ENCODE data around the gene GDPD3. TPM values are rescaled to one million over a fixed set of nuclear protein-coding genes. Genes with fewer than 3 reads are reported as not detected.
A peak's percentile ranks its signal among the peaks of the same experiment; 100 is the strongest.
"Not testable (repeated sequence)": the region's sequence is repeated elsewhere in the genome, so short reads cannot be mapped to it uniquely, and the experiment has no call there.

Gene GDPD3
- total RNA-seq, 2 experiments from 2014 or later, result 9.1 to 10.3 TPM

DNA sequence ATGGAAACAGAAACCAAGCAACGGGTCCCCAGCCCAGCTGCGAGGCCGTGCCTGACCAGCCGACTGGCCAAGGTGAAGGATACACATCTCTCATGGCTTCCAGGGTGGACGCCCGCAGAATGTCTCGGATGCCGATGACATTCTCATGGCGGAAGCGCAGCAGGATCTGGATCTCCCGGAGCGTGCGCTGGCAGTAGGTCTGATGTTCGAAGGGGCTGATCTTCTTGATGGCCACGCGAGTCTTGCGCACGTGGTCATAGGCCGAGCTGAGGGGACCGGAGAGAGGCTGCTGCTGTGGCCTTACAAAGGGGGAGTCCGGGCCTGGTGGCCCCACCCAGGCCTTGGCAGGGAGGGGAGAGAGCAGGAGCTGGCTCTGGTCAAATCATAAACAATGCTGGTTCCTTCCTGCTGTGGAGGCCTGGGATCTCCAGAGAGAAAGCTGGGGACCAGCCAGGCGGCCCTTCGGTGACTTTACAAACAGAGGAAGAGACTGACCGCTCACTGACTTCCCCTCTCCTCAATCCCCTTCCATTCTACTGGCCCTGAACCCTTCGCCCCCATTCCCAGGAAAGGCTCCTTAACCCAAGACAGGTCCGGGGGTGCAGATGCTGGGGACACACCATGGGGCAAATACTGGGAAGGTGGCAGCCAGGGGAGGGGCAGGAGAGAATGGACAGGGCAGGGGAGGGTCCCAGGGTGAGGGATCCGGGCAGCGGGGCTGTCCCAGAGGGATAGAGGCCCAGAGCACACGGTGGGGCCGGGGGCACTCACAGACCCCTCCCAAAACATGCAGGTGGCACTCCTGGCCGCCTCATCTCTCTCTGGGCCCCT, 8.6 kb upstream of the GDPD3 start:
- intact Hi-C loops (cut with micrococcal nuclease), result loop anchor here (2.0 to 5.0 kb wide), 2 partner anchors 69 to 490 kb away; partner anchors contain the start of gene ZNF689
- no peaks in the 10 kb centered on the region for H3K9me3 Mint-ChIP-seq

GRCh38 chr16:30120340-30121105, 7.2 kb upstream of the GDPD3 start:
- H3K4me3 Mint-ChIP-seq, result no peak overlapping the region
- intact Hi-C loops (cut with micrococcal nuclease), result loop anchor here (5.0 kb wide), 1 partner anchor 492 kb away; the partner anchor contains the start of gene ZNF689
- peaks cover 1% of the 10 kb centered on the region for H3K36me3 Mint-ChIP-seq (ENCODE audit: low read depth)
- H3K9me3 Mint-ChIP-seq, result no peaks in the 10 kb centered on the region
- no peak for DNase-seq
- CTCF ChIA-PET, result interaction anchor here (1.2 to 1.4 kb wide), 2 partner anchors 9 to 29 kb away, joined by 3 to 9 read pairs; partner anchors contain the start of gene TBX6
- no peaks in the 10 kb centered on the region for H3K27me3 Mint-ChIP-seq (ENCODE audit: low read depth)
- H3K27ac Mint-ChIP-seq, result peak overlapping the region; percentile 30
- peaks cover 30% of the 10 kb centered on the region for H3K4me1 Mint-ChIP-seq (ENCODE audit: low read depth)

More for the DNA sequence above, 8.6 kb upstream of the GDPD3 start:
- peak overlapping the region; percentile 88 for H3K4me3 Mint-ChIP-seq
- CTCF ChIA-PET, result no interaction called here
- H3K27ac Mint-ChIP-seq, result peak overlapping the region; percentile 85
- H3K27me3 Mint-ChIP-seq (ENCODE audit: low read depth), result no peaks in the 10 kb centered on the region
- peaks cover 1% of the 10 kb centered on the region for H3K36me3 Mint-ChIP-seq (ENCODE audit: low read depth)
- DNase-seq, result no peak
- H3K4me1 Mint-ChIP-seq (ENCODE audit: low read depth), result peaks cover 30% of the 10 kb centered on the region

DNA sequence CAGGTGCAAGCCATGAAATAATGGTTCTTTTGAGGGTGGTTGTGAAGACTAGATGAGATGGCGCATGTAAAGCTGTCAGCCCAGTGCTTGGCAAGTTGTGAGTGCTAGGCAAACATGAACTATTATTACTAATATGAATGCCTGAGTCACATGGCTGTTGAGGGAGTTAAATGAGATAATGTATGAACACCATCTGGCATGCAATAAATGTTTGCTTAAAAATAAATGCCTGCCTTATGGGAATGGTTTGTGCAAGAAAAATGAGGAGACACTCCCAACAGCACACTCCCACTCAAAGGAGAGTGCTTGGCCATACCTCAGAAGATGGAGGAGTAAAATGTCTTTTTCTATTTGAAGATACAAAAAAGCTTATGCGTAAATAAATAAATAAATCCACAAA, 6.1 kb upstream of the GDPD3 start:
- H3K36me3 Mint-ChIP-seq (ENCODE audit: low read depth), result peaks cover 1% of the 10 kb centered on the region
- H3K4me3 Mint-ChIP-seq, result no peak overlapping the region
- H3K9me3 Mint-ChIP-seq, result no peaks in the 10 kb centered on the region
- no peak for DNase-seq
- CTCF ChIA-PET, result interaction anchor here (0.6 kb wide), 1 partner anchor 31 kb away, joined by 3 read pairs; no protein-coding TSS in a partner anchor
- H3K27me3 Mint-ChIP-seq (ENCODE audit: low read depth), result no peaks in the 10 kb centered on the region
- intact Hi-C loops (cut with micrococcal nuclease), result no loop called here
- peaks cover 40% of the 10 kb centered on the region for H3K4me1 Mint-ChIP-seq (ENCODE audit: low read depth)
- no peak overlapping the region for H3K27ac Mint-ChIP-seq

DNA sequence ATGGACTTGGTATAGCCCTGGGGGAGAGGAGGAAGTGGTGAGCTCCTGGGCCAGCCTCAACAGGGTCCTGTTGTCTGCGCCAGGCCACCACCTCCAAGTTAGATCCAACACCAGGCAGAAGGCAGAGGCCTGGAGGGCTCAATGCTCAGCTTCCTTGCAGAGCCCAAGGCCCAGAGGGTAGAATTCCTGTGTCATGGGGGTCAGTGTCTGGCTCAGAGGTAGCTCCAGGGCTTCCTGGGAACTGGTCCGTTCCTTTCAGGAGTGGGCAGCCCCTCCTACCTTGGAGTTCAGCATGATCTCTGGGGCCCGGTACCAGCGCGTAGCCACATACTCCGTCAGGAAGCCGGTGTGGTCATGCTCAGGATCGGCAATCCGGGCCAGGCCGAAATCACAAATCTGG, 4.4 kb upstream of the GDPD3 start:
- CTCF ChIA-PET, result interaction anchor here (1.4 kb wide), 1 partner anchor 26 kb away, joined by 4 read pairs; the partner anchor contains the start of gene TBX6
- no peak for DNase-seq
- Mint-ChIP-seq H3K27me3 (ENCODE audit: low read depth) (no peaks in the 10 kb centered on the region), H3K4me3 (no peak overlapping the region), H3K27ac (no peak overlapping the region), H3K4me1 (ENCODE audit: low read depth) (peaks cover 41% of the 10 kb centered on the region), H3K36me3 (ENCODE audit: low read depth) (peaks cover 1% of the 10 kb centered on the region), H3K9me3 (no peaks in the 10 kb centered on the region)
- intact Hi-C loops (cut with micrococcal nuclease), result no loop called here

DNA sequence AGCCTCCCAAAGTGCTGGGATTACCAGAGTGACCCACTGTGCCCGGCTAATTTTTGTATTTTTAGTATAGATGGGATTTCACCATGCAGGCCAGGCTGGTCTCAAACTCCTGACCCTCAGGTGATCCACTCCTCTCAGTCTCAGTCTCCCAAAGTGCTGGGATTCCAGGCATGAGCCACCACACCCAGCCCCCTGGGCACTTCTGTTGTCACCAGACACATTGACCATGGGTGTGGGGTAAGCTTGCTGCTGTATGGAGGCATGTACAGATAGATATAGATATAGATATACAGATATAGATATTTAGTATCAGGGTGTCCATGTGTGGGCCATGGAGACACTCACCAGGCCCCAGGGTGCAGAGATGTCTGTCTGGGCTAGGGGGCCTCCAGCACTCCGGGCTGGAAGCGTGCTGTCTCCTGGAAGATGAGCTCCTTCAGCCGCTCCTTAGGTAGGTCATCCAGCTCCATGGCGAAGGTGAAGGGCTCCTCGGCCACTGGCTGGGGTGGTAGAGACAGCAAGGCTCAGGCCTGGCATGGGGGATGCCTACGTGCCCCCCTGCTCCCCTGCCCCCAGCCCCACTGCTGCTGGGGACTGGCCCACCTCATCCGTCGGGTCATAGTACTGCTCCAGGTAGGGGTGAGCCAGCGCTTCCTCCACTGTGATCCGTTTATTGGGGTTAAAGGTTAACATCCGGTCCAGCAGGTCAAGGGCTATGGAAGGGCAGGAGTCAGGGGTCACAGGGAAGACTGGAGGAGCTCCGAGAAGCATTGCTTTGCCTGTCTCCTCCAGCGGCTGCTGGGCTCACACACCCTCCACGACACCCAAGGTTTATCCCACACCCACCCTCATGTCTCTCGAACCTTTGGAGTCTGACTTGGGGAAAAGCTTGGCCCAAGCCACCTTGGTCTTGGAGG, 3.2 kb upstream of the GDPD3 start:
- CTCF ChIA-PET, result interaction anchor here (0.5 to 0.7 kb wide), 5 partner anchors 12 to 270 kb away, joined by 3 to 4 read pairs (median 3); no protein-coding TSS in a partner anchor
- Mint-ChIP-seq H3K4me1 (ENCODE audit: low read depth) (peaks cover 32% of the 10 kb centered on the region), H3K27me3 (ENCODE audit: low read depth) (no peaks in the 10 kb centered on the region), H3K27ac (no peak overlapping the region), H3K9me3 (no peaks in the 10 kb centered on the region), H3K4me3 (no peak overlapping the region), H3K36me3 (ENCODE audit: low read depth) (peaks cover 4% of the 10 kb centered on the region)
- intact Hi-C loops (cut with micrococcal nuclease), result no loop called here
- DNase-seq, result no peak

- Mint-ChIP-seq H3K4me1 (ENCODE audit: low read depth) (peaks cover 22% of the 10 kb centered on the region), H3K27ac (peak overlapping the region; percentile 13), H3K9me3 (no peaks in the 10 kb centered on the region), H3K4me3 (no peak overlapping the region), H3K36me3 (ENCODE audit: low read depth) (peaks cover 4% of the 10 kb centered on the region), H3K27me3 (ENCODE audit: low read depth) (no peaks in the 10 kb centered on the region)
- CTCF ChIA-PET, result interaction anchor here (0.7 to 1.3 kb wide), 5 partner anchors 12 to 513 kb away, joined by 3 to 4 read pairs (median 4); partner anchors contain the start of gene C16orf92
- intact Hi-C loops (cut with micrococcal nuclease), result no loop called here
- peak; percentile 36 for DNase-seq
Observed at GRCh38 chr16:30115238-30115637, 1.9 kb upstream of the GDPD3 start.

DNA sequence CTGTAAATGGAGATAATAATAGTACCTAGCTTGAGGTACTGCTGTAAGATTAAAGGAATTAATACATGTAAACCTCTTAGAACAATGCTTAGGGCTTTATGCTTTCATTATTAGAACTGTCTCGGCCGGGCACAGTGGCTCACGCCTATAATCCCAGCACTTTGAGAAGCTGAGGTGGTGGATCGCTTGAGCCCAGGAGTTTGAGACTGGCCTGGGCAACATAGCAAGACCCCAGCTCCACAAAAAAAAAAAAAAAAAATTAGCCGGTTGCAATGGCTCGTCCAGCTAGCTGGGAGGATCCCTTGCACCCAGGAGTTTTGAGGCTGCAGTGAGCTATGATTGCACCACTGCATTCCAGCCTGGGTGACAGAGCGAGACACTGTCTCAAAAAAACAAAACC, 1.5 kb upstream of the GDPD3 start:
- Mint-ChIP-seq H3K27ac (peak overlapping the region; percentile 13), H3K4me1 (ENCODE audit: low read depth) (peaks cover 18% of the 10 kb centered on the region)
- H3K9me3 Mint-ChIP-seq; DNase-seq; H3K36me3 Mint-ChIP-seq (ENCODE audit: low read depth); intact Hi-C loops (cut with micrococcal nuclease); H3K27me3 Mint-ChIP-seq (ENCODE audit: low read depth); H3K4me3 Mint-ChIP-seq: not testable (repeated sequence)
- CTCF ChIA-PET, result interaction anchor here (0.7 to 1.3 kb wide), 4 partner anchors 28 to 513 kb away, joined by 3 to 4 read pairs (median 4); partner anchors contain the start of gene C16orf92

DNA sequence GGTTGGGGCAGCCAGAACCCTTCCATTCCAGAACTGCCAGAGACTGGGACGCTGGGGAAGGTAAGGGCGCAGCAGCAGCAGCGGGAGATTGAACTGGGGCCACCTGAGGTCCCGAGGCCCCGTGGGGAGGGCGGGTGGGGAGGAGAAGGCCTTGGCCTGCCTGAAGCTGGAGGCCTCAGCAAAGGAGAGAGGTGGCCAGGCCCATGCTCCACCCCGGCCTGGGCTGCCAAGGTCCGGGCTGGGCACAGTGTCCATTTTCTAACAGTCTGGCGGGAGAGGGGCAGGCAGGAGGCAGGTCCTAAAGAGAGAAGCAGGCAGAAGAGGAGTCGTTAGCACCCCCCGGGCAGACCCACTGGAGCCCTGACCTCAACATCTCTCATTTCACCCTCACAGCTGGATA, 1.1 kb upstream of the GDPD3 start:
- Mint-ChIP-seq H3K4me1 (ENCODE audit: low read depth) (peaks cover 17% of the 10 kb centered on the region), H3K9me3 (no peaks in the 10 kb centered on the region), H3K27me3 (ENCODE audit: low read depth) (no peaks in the 10 kb centered on the region), H3K4me3 (no peak overlapping the region), H3K36me3 (ENCODE audit: low read depth) (peaks cover 4% of the 10 kb centered on the region), H3K27ac (no peak overlapping the region)
- DNase-seq, result no peak
- intact Hi-C loops (cut with micrococcal nuclease), result no loop called here
- CTCF ChIA-PET, result interaction anchor here (1.1 to 1.3 kb wide), 2 partner anchors 29 to 514 kb away, joined by 4 read pairs; no protein-coding TSS in a partner anchor

DNA sequence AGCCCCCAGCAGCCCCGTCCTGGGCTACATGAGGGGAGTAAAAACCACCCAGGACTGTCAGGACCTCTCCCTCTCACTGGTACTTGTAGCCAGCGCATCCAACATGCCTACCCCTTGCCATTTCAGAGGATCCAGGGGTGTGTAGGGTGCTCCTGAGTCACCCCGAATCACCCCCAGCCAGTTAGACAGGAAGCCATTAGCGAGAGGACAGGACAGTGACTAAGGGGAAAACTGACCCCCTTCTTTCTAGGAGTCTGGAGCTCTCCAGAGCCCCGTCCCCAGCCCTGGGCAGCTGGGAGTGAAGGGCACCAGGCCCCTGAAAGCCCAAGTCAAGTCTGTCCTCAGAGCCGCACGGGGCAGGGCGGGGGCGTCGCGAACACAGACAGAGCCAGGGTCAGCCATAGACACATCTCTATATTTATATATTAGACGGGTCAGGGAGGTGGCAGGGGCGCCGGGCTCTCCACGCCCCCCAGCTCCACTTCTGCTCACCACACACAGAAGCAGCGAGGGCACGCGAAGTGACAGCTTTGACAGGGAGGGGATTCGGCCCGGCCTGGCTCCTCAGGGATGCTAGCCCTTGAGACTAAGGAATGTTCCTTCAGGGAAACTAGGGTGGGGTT, 485 bp upstream of the GDPD3 start:
- H3K9me3 Mint-ChIP-seq, result no peaks in the 10 kb centered on the region
- no peak overlapping the region for H3K4me3 Mint-ChIP-seq
- peaks cover 14% of the 10 kb centered on the region for H3K4me1 Mint-ChIP-seq (ENCODE audit: low read depth)
- no peak for DNase-seq
- H3K27ac Mint-ChIP-seq, result no peak overlapping the region
- H3K36me3 Mint-ChIP-seq (ENCODE audit: low read depth), result peaks cover 3% of the 10 kb centered on the region
- no peaks in the 10 kb centered on the region for H3K27me3 Mint-ChIP-seq (ENCODE audit: low read depth)
- intact Hi-C loops (cut with micrococcal nuclease), result no loop called here
- CTCF ChIA-PET, result interaction anchor here (0.6 to 3.6 kb wide), 2 partner anchors 22 to 36 kb away, joined by 3 to 19 read pairs; partner anchors contain the start of gene TBX6

DNA sequence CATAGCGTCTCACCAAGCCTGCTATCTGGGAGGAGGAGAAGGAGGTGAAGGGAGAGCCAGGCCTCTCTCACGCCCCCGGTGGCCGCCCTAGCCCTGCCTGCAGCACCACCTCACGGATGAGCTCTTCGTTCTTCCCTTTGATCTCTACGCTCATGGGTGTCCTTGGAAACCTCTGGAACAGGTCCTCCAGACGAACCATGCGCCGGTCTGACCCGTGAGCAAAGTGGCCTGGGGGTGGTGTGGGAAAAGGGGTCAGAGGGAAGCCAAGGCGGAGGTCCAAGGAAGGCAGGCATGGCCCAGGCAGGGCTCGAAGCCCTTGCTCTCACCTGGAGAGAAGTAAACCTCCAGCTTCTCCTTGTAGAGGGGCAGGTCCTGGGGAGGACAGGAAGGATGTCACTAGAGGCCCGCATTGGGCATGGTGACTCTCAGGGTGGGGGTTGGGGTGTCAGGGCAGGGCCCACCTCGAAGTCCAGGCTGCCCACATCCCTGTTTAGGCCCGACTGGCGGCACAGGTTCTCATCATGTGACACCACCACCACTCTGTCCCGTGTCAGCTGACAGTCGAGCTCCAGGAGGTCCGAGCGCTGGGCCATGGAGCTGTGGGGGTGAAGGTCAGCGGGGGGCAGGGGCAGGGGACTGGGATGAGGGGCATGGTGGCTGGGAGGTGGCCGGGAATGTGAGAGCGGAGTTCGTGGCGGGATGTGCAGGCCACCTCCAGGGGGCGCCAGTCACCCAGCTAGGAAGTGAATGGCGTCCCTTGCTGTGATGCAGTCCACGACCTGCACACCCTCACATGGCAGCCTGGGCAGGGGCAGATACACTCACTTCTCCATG, 923 bp downstream of the GDPD3 start:
- Mint-ChIP-seq H3K36me3 (ENCODE audit: low read depth) (peaks cover 3% of the 10 kb centered on the region), H3K4me1 (ENCODE audit: low read depth) (peaks cover 14% of the 10 kb centered on the region), H3K27ac (peak overlapping the region; percentile 46), H3K4me3 (no peak overlapping the region), H3K27me3 (ENCODE audit: low read depth) (no peaks in the 10 kb centered on the region), H3K9me3 (no peaks in the 10 kb centered on the region)
- intact Hi-C loops (cut with micrococcal nuclease), result loop anchor here (1.0 kb wide), 1 partner anchor 296 kb away; no protein-coding TSS in a partner anchor
- peak; percentile 78 for DNase-seq
- CTCF ChIA-PET, result interaction anchor here (0.6 to 3.6 kb wide), 17 partner anchors 8 to 369 kb away, joined by 3 to 19 read pairs (median 4); partner anchors contain the start of genes MAPK3 and TBX6
